IPS DF 6.9 (cell line): ENCODE measurements around the gene ROBO3.

Experiments
- DNase-seq: peaks from one replicate; pipeline ENCODE4 v3.0.0-alpha.2; 2013; ENCODE audit warnings: low read depth, low spot score
- H3K27ac ChIP-seq: one replicate; pipeline ENCODE4 v1.5.1; 2013; ENCODE audit warnings: low read length, control low read depth
- H3K27me3 ChIP-seq: 2 replicates; pipeline ENCODE4 v1.6.1; 2013; ENCODE audit warnings: mild to moderate bottlenecking, low read length; ENCODE audit not compliant: control insufficient read depth, insufficient read depth
- H3K36me3 ChIP-seq: 2 replicates; pipeline ENCODE4 v1.6.1; 2013; ENCODE audit warnings: low read length; ENCODE audit not compliant: control insufficient read depth, insufficient read depth
- H3K4me1 ChIP-seq: 2 replicates; pipeline ENCODE4 v1.6.1; 2013; ENCODE audit warnings: low read length; ENCODE audit not compliant: control insufficient read depth, insufficient read depth
- H3K4me3 ChIP-seq: 2 replicates; pipeline ENCODE4 v1.5.1; 2013; ENCODE audit warnings: mild to moderate bottlenecking, low read length
- H3K9me3 ChIP-seq: 2 replicates; pipeline ENCODE4 v1.6.1; 2013; ENCODE audit warnings: low read length, inconsistent platforms; ENCODE audit not compliant: control insufficient read depth, insufficient read depth
- WGBS: extraction: QIAGEN DNeasy Blood & Tissue Kit; methylation state at CpG from one replicate; pipeline ENCODE4 v1.1.7; 2013; ENCODE audit warnings: mixed read lengths, missing lambda C conversion rate; ENCODE audit not compliant: insufficient read length, insufficient coverage; 5-methylcytosine and 5-hydroxymethylcytosine counted together

Gene ROBO3

DNA sequence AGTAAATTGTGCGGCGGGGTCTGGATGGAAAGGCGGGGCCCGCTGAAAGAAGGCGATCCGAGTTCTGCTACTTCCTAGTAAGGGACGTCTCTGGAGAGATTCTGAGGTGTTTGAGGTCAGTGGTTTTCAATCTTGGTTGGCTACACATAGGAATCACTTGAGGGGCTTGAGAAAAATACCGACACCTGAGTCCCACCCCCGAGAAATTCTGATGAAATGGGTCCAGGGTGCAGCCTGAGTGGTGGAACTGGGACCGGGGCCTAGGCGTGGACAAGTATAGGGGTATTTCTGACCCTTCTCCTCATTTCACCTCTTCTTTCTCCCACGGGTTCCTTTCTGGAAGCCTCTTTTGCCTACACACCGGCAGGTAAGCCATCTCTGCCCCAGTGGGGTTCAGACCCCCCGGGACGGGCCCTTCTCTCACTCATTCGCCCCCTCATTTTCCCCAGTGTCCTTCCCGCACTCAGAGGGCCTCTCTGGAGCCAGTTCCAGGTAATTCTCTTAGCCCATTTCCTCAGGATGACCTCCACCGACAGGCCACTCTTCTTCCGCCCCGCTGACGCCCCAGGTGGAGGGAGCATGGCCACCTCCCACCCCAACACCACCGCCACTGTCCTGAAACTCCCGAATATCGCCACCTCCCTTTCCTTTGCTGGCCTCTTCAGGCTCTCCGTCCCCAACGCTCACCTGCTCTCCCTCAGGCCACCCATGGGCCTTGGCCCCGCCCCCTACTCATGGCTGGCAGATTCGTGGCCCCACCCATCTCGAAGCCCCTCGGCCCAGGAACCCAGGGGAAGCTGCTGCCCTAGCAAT, 11.8 kb downstream of the ROBO3 start:
- Histone ChIP-seq H3K27me3 (peaks cover 10% of the 10 kb centered on the region; the same call in 1 of the 2 replicates), H3K4me3 (peak overlapping the region; percentile 48; the same call in 1 of the 2 replicates), H3K27ac (no peak overlapping the region), H3K9me3 (no peaks in the 10 kb centered on the region), H3K4me1 (peaks cover 5% of the 10 kb centered on the region), H3K36me3 (no peaks in the 10 kb centered on the region)
- no CpG with 5 or more reads among the region's 30 CpGs for WGBS
- DNase-seq, result no peak

DNA sequence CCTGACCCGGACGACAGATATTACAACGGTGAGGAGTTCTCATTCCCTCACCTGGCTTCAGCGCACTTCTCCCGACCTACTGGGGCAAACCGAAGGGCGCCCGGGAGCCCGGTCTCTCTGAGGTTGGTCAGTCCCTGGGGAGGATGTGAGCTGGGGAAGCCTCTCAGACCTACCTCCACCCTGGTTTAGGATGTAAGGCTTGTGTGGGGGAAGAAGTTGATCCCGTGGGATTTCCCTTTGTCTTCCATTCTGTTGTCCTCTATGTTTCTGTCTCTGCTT, 12.3 kb downstream of the ROBO3 start:
- WGBS, result no CpG with 5 or more reads among the region's 10 CpGs
- Histone ChIP-seq H3K27ac (no peak overlapping the region), H3K27me3 (peaks cover 7% of the 10 kb centered on the region; the same call in 1 of the 2 replicates), H3K9me3 (no peaks in the 10 kb centered on the region), H3K4me1 (peaks cover 5% of the 10 kb centered on the region), H3K4me3 (no peak overlapping the region), H3K36me3 (no peaks in the 10 kb centered on the region)
- DNase-seq, result no peak

DNA sequence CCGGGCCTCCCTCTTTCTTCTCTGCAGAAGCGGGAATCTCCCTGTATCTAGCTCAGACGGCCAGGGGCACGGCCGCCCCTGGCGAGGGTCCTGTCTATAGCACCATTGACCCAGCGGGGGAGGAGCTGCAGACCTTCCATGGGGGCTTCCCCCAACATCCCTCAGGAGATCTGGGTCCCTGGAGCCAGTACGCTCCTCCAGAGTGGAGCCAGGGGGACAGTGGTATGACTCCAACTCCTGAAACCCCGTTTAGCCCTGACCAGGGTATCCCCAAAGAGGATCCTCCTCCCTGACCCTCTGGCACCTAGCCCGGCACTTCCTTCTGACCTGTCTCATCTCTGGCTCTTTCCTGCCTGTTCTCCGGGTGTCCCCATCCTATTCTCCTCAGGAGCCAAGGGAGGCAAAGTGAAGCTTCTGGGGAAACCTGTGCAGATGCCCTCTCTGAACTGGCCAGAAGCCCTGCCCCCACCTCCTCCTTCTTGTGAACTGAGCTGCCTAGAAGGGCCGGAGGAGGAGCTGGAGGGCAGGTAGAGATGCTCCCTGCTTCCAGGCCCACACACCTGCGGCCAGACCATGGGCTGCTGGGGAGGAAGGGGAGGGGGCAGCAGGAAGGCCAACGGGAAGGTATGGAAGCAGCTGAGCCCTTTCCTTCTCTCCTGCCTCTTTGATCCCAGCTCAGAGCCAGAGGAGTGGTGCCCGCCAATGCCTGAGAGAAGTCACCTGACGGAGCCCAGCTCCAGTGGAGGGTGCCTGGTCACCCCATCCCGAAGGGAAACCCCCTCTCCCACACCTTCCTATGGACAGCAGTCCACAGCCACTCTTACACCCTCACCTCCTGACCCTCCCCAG, 12.9 kb downstream of the ROBO3 start:
- no peak overlapping the region for H3K4me3 ChIP-seq
- no peak for DNase-seq

GRCh38 chr11:124878759-124879492, 13.7 kb downstream of the ROBO3 start:
- no peak for DNase-seq
- no peak overlapping the region for H3K4me3 ChIP-seq
- no peaks in the 10 kb centered on the region for H3K36me3 ChIP-seq
- H3K4me1 ChIP-seq, result peaks cover 5% of the 10 kb centered on the region
- H3K27me3 ChIP-seq, result peaks cover 7% of the 10 kb centered on the region; the same call in 1 of the 2 replicates
- no CpG with 5 or more reads among the region's 11 CpGs for WGBS
- H3K9me3 ChIP-seq, result no peaks in the 10 kb centered on the region
- no peak overlapping the region for H3K27ac ChIP-seq

More for the DNA sequence above, 12.9 kb downstream of the ROBO3 start:
- H3K27ac ChIP-seq, result no peak overlapping the region
- H3K4me1 ChIP-seq, result peaks cover 5% of the 10 kb centered on the region
- no CpG with 5 or more reads among the region's 17 CpGs for WGBS
- H3K27me3 ChIP-seq, result peaks cover 7% of the 10 kb centered on the region; the same call in 1 of the 2 replicates
- H3K36me3 ChIP-seq, result no peaks in the 10 kb centered on the region
- H3K9me3 ChIP-seq, result no peaks in the 10 kb centered on the region

DNA sequence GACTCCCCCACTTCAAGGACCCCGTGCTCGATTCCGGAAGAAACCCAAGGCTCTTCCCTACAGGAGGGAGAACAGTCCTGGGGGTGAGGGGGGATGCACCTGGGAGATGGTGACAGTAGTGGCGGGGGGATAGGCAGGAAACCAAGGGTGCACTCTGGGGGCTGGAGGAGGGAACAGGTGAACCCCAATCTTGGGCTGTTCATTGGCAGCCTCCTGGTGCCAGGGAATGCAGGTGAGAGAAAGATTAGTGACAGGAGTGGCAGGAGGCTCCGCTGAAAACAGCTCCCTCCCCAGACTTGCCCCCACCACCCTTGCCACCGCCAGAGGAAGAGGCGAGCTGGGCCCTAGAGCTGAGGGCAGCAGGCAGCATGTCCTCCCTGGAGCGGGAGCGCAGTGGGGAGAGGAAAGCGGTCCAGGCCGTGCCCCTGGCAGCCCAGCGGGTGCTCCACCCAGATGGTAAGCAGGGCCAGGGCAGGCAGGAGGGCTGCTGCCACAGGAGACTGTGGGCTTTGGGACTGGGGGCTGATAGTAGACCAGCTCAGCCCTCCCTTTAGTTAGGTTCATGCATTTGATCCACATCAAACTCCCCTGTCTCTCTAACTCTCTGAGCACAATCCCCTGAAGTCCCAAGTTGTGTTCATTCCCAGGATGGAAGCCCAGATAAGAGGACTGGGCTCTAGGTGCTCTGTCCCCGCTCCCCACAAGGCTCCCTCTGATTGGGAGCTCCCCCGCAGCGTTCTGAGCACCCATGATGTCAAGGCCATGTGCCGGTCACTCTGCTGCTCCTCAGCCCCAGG, 14.5 kb downstream of the ROBO3 start:
- WGBS, result no CpG with 5 or more reads among the region's 16 CpGs

GRCh38 chr11:124880290-124880611, 15.0 kb downstream of the ROBO3 start:
- no peaks in the 10 kb centered on the region for H3K36me3 ChIP-seq
- DNase-seq, result no peak
- H3K9me3 ChIP-seq, result no peaks in the 10 kb centered on the region
- peaks cover 2% of the 10 kb centered on the region; the same call in 1 of the 2 replicates for H3K27me3 ChIP-seq
- peaks cover 5% of the 10 kb centered on the region for H3K4me1 ChIP-seq
- H3K27ac ChIP-seq, result no peak overlapping the region
- no CpG with 5 or more reads among the region's 10 CpGs for WGBS
- no peak overlapping the region for H3K4me3 ChIP-seq

More for the DNA sequence above, 14.5 kb downstream of the ROBO3 start:
- Histone ChIP-seq H3K27me3 (peaks cover 5% of the 10 kb centered on the region; the same call in 1 of the 2 replicates), H3K4me1 (peaks cover 5% of the 10 kb centered on the region), H3K4me3 (no peak overlapping the region), H3K36me3 (no peaks in the 10 kb centered on the region), H3K9me3 (no peaks in the 10 kb centered on the region), H3K27ac (no peak overlapping the region)
- no peak for DNase-seq

DNA sequence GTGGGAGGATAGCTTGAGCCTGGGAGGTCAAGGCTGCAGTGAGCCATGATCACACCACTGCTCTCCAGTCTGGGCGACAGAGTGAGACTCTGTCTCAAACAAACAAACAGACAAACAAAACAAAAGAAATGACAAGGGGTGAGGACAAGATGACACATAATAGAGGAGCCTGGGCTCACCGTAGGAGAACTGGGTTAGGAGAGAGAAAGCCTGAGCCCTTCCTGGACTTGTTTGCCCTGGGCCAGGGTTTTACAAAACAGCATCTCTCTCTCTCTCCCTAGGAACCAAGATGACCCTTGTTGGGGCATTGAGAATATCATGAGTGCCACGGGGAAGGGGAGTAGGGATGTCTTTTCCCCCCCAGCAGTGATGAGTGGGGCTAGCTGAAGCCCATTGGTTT, 15.7 kb downstream of the ROBO3 start:
- Histone ChIP-seq H3K9me3 (no peaks in the 10 kb centered on the region), H3K27ac (no peak overlapping the region), H3K4me3 (no peak overlapping the region), H3K4me1 (peaks cover 5% of the 10 kb centered on the region), H3K27me3 (no peaks in the 10 kb centered on the region), H3K36me3 (no peaks in the 10 kb centered on the region)
- no CpG with 5 or more reads among the region's 3 CpGs for WGBS
- DNase-seq, result no peak

GRCh38 chr11:124882339-124883071, 17.3 kb downstream of the ROBO3 start:
- Histone ChIP-seq H3K27ac (no peak overlapping the region), H3K4me1 (peaks cover 2% of the 10 kb centered on the region; the same call in 1 of the 2 replicates), H3K4me3 (no peak overlapping the region), H3K9me3 (no peaks in the 10 kb centered on the region), H3K36me3 (no peaks in the 10 kb centered on the region), H3K27me3 (no peaks in the 10 kb centered on the region)
- no CpG with 5 or more reads among the region's 11 CpGs for WGBS
- DNase-seq, result no peak

GRCh38 chr11:124884340-124884739, 19.1 kb downstream of the ROBO3 start:
- Histone ChIP-seq H3K4me3 (no peak overlapping the region), H3K36me3 (no peaks in the 10 kb centered on the region), H3K4me1 (no peaks in the 10 kb centered on the region), H3K27me3 (no peaks in the 10 kb centered on the region), H3K9me3 (no peaks in the 10 kb centered on the region), H3K27ac (no peak overlapping the region)
- no peak for DNase-seq
- WGBS, result no CpG with 5 or more reads among the region's 1 CpG
